HepG2 (cell line): Measurements from ENCODE around the gene KLHL17. TPM values are rescaled to one million over a fixed set of nuclear protein-coding genes. Genes with fewer than 3 reads are reported as not detected.
A peak's percentile ranks its signal among the peaks of the same experiment; 100 is the strongest.

Experiments used
- AHR ChIP-seq: IDR thresholded peaks from 2 replicates; pipeline ENCODE4 v1.6.1; 2018; ENCODE audit warnings: missing genetic modification reagents, missing compliant biosample characterization
- MEIS1 ChIP-seq: sonication (generic); formaldehyde crosslinking; IDR thresholded peaks from 2 replicates; pipeline ENCODE4 v1.9.0; 2021; ENCODE audit warnings: mild to moderate bottlenecking, missing genetic modification reagents, moderate library complexity, borderline replicate concordance
- MYC ChIP-seq: sonication (generic); formaldehyde crosslinking; IDR thresholded peaks from 2 replicates; pipeline ENCODE4 v1.9.0; 2021; ENCODE audit warnings: missing genetic modification reagents, borderline replicate concordance
- SRY ChIP-seq: sonication (generic); formaldehyde crosslinking; IDR thresholded peaks from 2 replicates; pipeline ENCODE4 v1.8.0; 2022; ENCODE audit warnings: mild to moderate bottlenecking, missing genetic modification reagents
- TCF7L2 ChIP-seq: IDR thresholded peaks from 2 replicates; pipeline ENCODE4 v1.6.1; 2011; ENCODE audit warnings: mild to moderate bottlenecking, low read depth, low read length, moderate library complexity
- WIZ ChIP-seq: sonication (generic); formaldehyde crosslinking; IDR thresholded peaks from 2 replicates; pipeline ENCODE4 v1.5.1; 2020; ENCODE audit warnings: mild to moderate bottlenecking, missing genetic modification reagents
- ZBTB7A ChIP-seq: sonication (generic); formaldehyde crosslinking; IDR thresholded peaks from 2 replicates; pipeline ENCODE4 v1.8.0; 2022; ENCODE audit warnings: mild to moderate bottlenecking, missing genetic modification reagents
- ZNF124 ChIP-seq: sonication (generic); formaldehyde crosslinking; IDR thresholded peaks from 2 replicates; pipeline ENCODE4 v1.4.0; 2020; ENCODE audit warnings: missing genetic modification reagents
- ZNF552 ChIP-seq: sonication (generic); formaldehyde crosslinking; IDR thresholded peaks from 2 replicates; pipeline ENCODE4 v1.9.0; 2022; ENCODE audit warnings: missing genetic modification reagents, mild to moderate bottlenecking, borderline replicate concordance
- ZNF703 ChIP-seq: sonication (generic); formaldehyde crosslinking; IDR thresholded peaks from 2 replicates; pipeline ENCODE4 v1.5.1; 2020; ENCODE audit warnings: missing genetic modification reagents, mild to moderate bottlenecking, moderate library complexity, borderline replicate concordance
- ZNF709 ChIP-seq: sonication (generic); formaldehyde crosslinking; IDR thresholded peaks from 2 replicates; pipeline ENCODE4 v1.5.0; 2020; ENCODE audit warnings: mild to moderate bottlenecking, missing genetic modification reagents
- polyA plus RNA-seq, 8 experiments: library from polyadenylated mRNA; depleted of rRNA in 3 of 8; stranded (reverse) in 7 of 8; unstranded in 1 of 8; fragments of >200 nt; fragmentation: Illumina TruSeq in 4 of 8; extraction: Trizol in 4 of 8; gene quantifications; 2 replicates each; pipeline versions ENCODE4 v1.2.1 to v1.2.3, GENCODE V29; 2011 to 2016; ENCODE audit warnings: low read depth in 4 of 8, missing spikeins in 1 of 8, mixed read lengths in 1 of 8; ENCODE audit not compliant: insufficient read depth in 1 of 8
- total RNA-seq, 5 experiments: library from RNA; depleted of rRNA; stranded (reverse); fragments of >200 nt; fragmentation: Illumina TruSeq; extraction: Trizol; gene quantifications; 2 replicates each; pipeline ENCODE4 v1.2.3, GENCODE V29; 2016; ENCODE audit warnings: low read depth in 1 of 5
- TF ChIP-seq, protein P1 (sequence below): sonication (generic); formaldehyde crosslinking; IDR thresholded peaks from 2 replicates; pipeline ENCODE4 v1.9.0; 2021; ENCODE audit warnings: missing genetic modification reagents, borderline replicate concordance
- TF ChIP-seq, protein P2 (sequence below): sonication (generic); formaldehyde crosslinking; IDR thresholded peaks from 2 replicates; pipeline ENCODE4 v1.4.0; 2020; ENCODE audit warnings: low read depth, mild to moderate bottlenecking, missing genetic modification reagents
- TF ChIP-seq, protein P3 (sequence below): sonication (generic); formaldehyde crosslinking; IDR thresholded peaks from 2 replicates; pipeline ENCODE4; 2020; ENCODE audit warnings: missing genetic modification reagents, mild to moderate bottlenecking, borderline replicate concordance
- TF ChIP-seq, protein P4 (sequence below), 2 experiments: fragments of 450-650 bp in 1 of 2; sonication (generic) in 1 of 2; formaldehyde crosslinking; IDR thresholded peaks; 2 replicates each; pipeline versions ENCODE4 v1.5.0 to v1.8.0; 2020 to 2022; ENCODE audit warnings: mild to moderate bottlenecking in 1 of 2, missing genetic modification reagents in 1 of 2
- TF ChIP-seq, protein P5 (sequence below): sonication (generic); formaldehyde crosslinking; IDR thresholded peaks from 2 replicates; pipeline ENCODE4 v1.5.1; 2020; ENCODE audit warnings: mild to moderate bottlenecking, moderate library complexity, missing genetic modification reagents

Gene KLHL17
- total and polyA plus RNA-seq, 2 of the 13 experiments (the other 11 are each of a cell fraction or from before 2014, with no cell fraction given) = 9.3 to 24.7 TPM

DNA sequence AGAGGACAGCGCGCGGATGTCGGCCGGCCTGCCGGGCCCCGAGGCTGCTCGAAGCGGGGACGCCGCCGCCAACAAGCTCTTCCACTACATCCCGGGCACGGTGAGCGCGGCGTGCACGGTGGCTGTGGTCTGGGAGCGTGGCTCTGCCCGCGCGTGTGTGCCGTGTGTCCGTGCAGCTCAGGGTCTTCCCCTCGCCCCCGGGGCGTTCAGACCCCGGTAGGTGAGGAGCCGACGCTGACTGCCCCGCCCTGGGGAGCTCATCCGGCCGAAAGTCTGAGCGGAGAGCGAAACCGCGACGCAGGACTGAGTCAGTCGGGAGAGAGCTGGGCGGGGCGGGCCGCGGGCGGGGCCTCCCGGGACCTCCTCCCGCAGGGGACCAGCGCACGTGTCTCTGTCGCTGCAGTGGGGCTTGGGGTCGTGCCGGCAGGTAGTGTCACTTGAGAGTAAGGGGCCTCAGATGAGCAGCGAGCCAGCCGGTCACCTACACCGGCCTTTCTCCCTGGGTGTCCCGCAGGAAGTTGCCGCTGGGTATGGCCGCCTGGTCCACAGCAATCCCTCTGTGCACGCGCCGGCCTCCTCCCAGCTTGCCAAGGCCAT is 6.4 kb downstream of the KLHL17 start (continued):
- TF ChIP-seq ZNF703 (CRISPR knock-in tag) (no peak), SRY (no peak), AHR (no peak), ZNF124 (CRISPR knock-in tag) (no peak), WIZ (0 out of 2 replicates have a peak, but pooled peaks have one; percentile 34), ZNF552 (CRISPR knock-in tag) (no peak), ZBTB7A (CRISPR knock-in tag) (0 out of 2 replicates have a peak, but pooled peaks have one; percentile 18), MEIS1 (CRISPR knock-in tag) (no peak; the same call in 1 of the 2 replicates), TCF7L2 (no peak), MYC (CRISPR knock-in tag) (peak; percentile 85), ZNF709 (CRISPR knock-in tag) (no peak)
- TF ChIP-seq, protein P1, sequence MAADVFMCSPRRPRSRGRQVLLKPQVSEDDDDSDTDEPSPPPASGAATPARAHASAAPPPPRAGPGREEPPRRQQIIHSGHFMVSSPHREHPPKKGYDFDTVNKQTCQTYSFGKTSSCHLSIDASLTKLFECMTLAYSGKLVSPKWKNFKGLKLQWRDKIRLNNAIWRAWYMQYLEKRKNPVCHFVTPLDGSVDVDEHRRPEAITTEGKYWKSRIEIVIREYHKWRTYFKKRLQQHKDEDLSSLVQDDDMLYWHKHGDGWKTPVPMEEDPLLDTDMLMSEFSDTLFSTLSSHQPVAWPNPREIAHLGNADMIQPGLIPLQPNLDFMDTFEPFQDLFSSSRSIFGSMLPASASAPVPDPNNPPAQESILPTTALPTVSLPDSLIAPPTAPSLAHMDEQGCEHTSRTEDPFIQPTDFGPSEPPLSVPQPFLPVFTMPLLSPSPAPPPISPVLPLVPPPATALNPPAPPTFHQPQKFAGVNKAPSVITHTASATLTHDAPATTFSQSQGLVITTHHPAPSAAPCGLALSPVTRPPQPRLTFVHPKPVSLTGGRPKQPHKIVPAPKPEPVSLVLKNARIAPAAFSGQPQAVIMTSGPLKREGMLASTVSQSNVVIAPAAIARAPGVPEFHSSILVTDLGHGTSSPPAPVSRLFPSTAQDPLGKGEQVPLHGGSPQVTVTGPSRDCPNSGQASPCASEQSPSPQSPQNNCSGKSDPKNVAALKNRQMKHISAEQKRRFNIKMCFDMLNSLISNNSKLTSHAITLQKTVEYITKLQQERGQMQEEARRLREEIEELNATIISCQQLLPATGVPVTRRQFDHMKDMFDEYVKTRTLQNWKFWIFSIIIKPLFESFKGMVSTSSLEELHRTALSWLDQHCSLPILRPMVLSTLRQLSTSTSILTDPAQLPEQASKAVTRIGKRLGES (CRISPR knock-in tag) = no peak
- TF ChIP-seq, protein P2, sequence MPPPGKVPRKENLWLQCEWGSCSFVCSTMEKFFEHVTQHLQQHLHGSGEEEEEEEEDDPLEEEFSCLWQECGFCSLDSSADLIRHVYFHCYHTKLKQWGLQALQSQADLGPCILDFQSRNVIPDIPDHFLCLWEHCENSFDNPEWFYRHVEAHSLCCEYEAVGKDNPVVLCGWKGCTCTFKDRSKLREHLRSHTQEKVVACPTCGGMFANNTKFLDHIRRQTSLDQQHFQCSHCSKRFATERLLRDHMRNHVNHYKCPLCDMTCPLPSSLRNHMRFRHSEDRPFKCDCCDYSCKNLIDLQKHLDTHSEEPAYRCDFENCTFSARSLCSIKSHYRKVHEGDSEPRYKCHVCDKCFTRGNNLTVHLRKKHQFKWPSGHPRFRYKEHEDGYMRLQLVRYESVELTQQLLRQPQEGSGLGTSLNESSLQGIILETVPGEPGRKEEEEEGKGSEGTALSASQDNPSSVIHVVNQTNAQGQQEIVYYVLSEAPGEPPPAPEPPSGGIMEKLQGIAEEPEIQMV = no peak
- TF ChIP-seq, protein P3, sequence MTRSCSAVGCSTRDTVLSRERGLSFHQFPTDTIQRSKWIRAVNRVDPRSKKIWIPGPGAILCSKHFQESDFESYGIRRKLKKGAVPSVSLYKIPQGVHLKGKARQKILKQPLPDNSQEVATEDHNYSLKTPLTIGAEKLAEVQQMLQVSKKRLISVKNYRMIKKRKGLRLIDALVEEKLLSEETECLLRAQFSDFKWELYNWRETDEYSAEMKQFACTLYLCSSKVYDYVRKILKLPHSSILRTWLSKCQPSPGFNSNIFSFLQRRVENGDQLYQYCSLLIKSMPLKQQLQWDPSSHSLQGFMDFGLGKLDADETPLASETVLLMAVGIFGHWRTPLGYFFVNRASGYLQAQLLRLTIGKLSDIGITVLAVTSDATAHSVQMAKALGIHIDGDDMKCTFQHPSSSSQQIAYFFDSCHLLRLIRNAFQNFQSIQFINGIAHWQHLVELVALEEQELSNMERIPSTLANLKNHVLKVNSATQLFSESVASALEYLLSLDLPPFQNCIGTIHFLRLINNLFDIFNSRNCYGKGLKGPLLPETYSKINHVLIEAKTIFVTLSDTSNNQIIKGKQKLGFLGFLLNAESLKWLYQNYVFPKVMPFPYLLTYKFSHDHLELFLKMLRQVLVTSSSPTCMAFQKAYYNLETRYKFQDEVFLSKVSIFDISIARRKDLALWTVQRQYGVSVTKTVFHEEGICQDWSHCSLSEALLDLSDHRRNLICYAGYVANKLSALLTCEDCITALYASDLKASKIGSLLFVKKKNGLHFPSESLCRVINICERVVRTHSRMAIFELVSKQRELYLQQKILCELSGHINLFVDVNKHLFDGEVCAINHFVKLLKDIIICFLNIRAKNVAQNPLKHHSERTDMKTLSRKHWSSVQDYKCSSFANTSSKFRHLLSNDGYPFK (CRISPR knock-in tag) = peak; percentile 20; the same call in 1 of the 2 replicates
- TF ChIP-seq, protein P4, sequence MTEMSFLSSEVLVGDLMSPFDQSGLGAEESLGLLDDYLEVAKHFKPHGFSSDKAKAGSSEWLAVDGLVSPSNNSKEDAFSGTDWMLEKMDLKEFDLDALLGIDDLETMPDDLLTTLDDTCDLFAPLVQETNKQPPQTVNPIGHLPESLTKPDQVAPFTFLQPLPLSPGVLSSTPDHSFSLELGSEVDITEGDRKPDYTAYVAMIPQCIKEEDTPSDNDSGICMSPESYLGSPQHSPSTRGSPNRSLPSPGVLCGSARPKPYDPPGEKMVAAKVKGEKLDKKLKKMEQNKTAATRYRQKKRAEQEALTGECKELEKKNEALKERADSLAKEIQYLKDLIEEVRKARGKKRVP (CRISPR knock-in tag; IDR thresholded peaks at IDR 0.05) = no peak
- TF ChIP-seq, protein P5, sequence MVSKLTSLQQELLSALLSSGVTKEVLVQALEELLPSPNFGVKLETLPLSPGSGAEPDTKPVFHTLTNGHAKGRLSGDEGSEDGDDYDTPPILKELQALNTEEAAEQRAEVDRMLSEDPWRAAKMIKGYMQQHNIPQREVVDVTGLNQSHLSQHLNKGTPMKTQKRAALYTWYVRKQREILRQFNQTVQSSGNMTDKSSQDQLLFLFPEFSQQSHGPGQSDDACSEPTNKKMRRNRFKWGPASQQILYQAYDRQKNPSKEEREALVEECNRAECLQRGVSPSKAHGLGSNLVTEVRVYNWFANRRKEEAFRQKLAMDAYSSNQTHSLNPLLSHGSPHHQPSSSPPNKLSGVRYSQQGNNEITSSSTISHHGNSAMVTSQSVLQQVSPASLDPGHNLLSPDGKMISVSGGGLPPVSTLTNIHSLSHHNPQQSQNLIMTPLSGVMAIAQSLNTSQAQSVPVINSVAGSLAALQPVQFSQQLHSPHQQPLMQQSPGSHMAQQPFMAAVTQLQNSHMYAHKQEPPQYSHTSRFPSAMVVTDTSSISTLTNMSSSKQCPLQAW = no peak
